ENCODE results near the gene TIMP2.

DNA sequence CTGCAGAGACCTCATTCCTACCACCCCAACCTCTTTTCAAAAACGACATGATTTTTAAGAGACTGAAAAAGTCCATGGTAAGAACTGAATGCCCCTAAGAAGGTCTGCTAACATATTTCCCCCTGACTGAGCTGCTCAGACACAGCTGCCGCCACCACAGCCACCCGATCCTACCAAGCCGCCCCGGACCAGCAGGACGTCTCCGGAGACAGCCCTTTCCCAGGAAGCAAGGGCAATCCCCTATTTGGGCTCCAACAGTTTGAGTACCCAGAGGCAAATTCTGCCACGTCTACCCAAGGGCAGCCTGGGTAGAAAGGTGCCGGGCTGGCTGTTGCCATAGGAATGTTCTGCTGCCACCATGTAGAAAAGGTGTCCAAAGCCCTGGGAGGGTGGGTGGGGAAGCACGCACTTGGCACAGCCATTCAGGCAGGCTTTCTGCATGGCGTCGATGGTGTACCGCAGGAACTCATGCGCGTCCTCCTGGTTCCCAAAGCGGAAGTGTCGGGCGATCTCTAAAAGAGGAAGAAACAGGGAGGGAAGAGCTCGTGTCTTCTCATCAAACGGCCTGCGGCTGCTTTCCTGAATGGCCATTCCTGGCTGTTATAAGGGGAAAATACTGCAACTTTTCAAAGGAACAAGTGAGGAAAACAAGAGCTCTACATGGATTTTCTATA lies 98.2 kb downstream of the TIMP2 start:
- TF ChIP-seq SP1 (IDR thresholded peaks at IDR 0.05) = no peak
- TF ChIP-seq, protein P1, sequence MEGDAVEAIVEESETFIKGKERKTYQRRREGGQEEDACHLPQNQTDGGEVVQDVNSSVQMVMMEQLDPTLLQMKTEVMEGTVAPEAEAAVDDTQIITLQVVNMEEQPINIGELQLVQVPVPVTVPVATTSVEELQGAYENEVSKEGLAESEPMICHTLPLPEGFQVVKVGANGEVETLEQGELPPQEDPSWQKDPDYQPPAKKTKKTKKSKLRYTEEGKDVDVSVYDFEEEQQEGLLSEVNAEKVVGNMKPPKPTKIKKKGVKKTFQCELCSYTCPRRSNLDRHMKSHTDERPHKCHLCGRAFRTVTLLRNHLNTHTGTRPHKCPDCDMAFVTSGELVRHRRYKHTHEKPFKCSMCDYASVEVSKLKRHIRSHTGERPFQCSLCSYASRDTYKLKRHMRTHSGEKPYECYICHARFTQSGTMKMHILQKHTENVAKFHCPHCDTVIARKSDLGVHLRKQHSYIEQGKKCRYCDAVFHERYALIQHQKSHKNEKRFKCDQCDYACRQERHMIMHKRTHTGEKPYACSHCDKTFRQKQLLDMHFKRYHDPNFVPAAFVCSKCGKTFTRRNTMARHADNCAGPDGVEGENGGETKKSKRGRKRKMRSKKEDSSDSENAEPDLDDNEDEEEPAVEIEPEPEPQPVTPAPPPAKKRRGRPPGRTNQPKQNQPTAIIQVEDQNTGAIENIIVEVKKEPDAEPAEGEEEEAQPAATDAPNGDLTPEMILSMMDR (IDR thresholded peaks at IDR 0.05; ENCODE audit: low read depth, low read length, missing input control) = no peak
- no peak for TF ChIP-seq TAF1 (conservative IDR thresholded peaks at IDR 0.05)
- TF ChIP-seq HNF4A (conservative IDR thresholded peaks at IDR 0.05) = no peak
- TF ChIP-seq, protein P2, sequence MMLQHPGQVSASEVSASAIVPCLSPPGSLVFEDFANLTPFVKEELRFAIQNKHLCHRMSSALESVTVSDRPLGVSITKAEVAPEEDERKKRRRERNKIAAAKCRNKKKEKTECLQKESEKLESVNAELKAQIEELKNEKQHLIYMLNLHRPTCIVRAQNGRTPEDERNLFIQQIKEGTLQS (IDR thresholded peaks at IDR 0.05) = no peak
- TF ChIP-seq JUND (IDR thresholded peaks at IDR 0.05) = no peak
- TF ChIP-seq, protein P3, sequence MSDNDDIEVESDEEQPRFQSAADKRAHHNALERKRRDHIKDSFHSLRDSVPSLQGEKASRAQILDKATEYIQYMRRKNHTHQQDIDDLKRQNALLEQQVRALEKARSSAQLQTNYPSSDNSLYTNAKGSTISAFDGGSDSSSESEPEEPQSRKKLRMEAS (IDR thresholded peaks at IDR 0.05) = no peak
